HG02798 (cell line): ENCODE results near the gene ASRGL1.

Source experiments
- ATAC-seq: cut with Tn5 transposase; IDR thresholded peaks from one replicate; pipeline ENCODE4 v1.9.1; 2021; ENCODE audit warnings: mild to moderate bottlenecking; ENCODE audit not compliant: unreplicated experiment, poor library complexity

The ASRGL1 gene

DNA sequence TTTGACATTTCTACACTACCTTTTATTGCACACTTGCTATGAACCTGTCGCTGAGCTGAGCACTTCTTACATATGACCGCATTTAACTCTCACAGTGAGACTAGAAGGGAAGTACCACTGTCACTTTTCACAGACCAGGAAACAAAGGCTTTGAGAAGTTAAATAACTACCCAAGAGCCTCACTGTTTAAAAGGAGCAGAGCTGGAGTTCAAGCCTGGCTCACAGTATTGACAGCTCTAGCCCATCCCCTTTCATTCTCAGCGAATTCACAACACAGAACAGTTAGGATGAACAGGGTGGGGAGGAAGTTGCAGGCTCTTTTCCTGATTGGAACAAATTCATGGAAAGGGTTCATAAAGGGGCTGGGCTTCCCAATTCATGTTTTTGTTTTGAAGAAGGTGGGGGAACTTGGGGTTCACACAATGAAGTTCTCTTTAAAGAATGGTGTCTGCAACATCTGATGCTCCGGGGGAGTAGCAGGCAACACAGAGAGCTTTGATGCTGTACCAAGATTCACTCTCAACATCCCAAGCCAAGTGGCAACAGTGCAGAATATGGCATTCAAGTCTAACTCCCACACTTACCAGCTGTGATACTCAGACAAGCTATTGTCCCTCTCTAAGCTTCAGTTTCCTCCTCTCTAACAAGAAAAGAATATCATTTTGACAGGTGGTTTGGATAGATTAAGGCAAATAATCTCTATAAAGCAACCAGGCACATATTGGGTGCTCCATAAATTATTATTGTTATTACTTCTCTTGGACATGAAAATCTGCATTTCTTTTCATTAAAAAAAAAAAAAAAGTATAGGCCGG is 98.8 kb downstream of the ASRGL1 start:
- ATAC-seq = no peak

DNA sequence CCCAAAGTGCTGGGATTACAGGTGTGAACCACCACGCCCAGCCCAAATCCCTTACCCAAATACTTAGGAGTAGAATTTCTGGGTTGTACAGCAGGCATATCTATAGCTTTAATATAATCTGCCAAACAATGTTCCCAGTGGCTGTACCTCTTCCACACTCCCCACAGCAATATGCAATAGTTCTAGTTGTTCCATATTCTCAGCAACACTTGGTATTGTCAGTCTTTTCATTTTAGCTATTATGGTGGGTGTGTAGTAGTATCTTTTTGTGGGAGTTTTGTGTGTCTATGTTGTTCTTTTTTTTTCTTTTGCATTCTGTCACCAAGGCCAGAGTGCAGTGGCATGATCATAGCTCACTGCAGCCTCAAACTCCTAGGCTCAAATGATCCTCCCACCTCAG is 100.4 kb downstream of the ASRGL1 start:
- ATAC-seq = no peak

- no peak for ATAC-seq
These were observed 101.4 kb downstream of the ASRGL1 start for GRCh38 chr11:62438641-62439040.

GRCh38 chr11:62439785-62440602 is 102.7 kb downstream of the ASRGL1 start:
- ATAC-seq = no peak
